Kidney (tissue), 14 donors: ENCODE measurements around the gene DPH3. TPM values are rescaled to one million over a fixed set of nuclear protein-coding genes. Genes with fewer than 3 reads are reported as not detected.

Experiments
- DNase-seq, 5 donors: peaks; one replicate each; pipeline ENCODE4 v3.0.0-alpha.2; 2013 to 2020
- FAIRE-seq: peaks from 2 replicates; lab custom pipeline; 2012; peaks lifted over from hg19 to GRCh38; lab: Jason Lieb, UNC
- H3K27ac ChIP-seq, 2 donors: one replicate each; pipeline ENCODE4 v1.7.0; 2013; ENCODE audit warnings: low read depth in 2 of 2, low read length in 2 of 2, inconsistent platforms in 1 of 2
- H3K27me3 ChIP-seq: one replicate; pipeline ENCODE4 v1.7.1; 2013; ENCODE audit warnings: low read length, inconsistent platforms; ENCODE audit not compliant: control insufficient read depth, insufficient read depth
- H3K36me3 ChIP-seq, 3 donors: one replicate each; pipeline versions ENCODE4 v1.7.0 to v1.7.1; 2013; ENCODE audit warnings: low read length in 3 of 3, control low read depth in 1 of 3, inconsistent platforms in 1 of 3; ENCODE audit not compliant: insufficient read depth in 3 of 3, control insufficient read depth in 2 of 3
- H3K4me1 ChIP-seq, 3 donors: one replicate each; pipeline versions ENCODE4 v1.7.0 to v1.7.1; 2013; ENCODE audit warnings: low read length in 3 of 3, inconsistent platforms in 1 of 3, low read depth in 1 of 3; ENCODE audit not compliant: control insufficient read depth in 2 of 3, insufficient read depth in 2 of 3
- H3K4me3 ChIP-seq, 3 donors: one replicate each; pipeline versions ENCODE4 v1.7.0 to v1.8.1; 2013; ENCODE audit warnings: low read length in 3 of 3, control low read depth in 1 of 3, inconsistent platforms in 1 of 3
- H3K9ac ChIP-seq, 3 donors: one replicate each; pipeline versions ENCODE4 v1.7.0 to v1.7.1; 2013; ENCODE audit warnings: low read length in 3 of 3, control low read depth in 1 of 3, inconsistent platforms in 1 of 3
- H3K9me3 ChIP-seq, 3 donors: one replicate each; pipeline versions ENCODE4 v1.7.0 to v1.7.1; 2013; ENCODE audit warnings: low read length in 3 of 3, control low read depth in 1 of 3, inconsistent platforms in 1 of 3; ENCODE audit not compliant: control insufficient read depth in 2 of 3, insufficient read depth in 1 of 3
- intact Hi-C: fragments of 100-400 bp; cut with DNase I; formaldehyde crosslinking; loops from one replicate; pipeline ENCODE4 v1.11.1; 2022
- polyA plus RNA-seq: library from polyadenylated mRNA; stranded (reverse); fragments of 350-450 nt; fragmentation: Illumina TruSeq; extraction: RNeasy Lipid Tissue Mini Kit (QIAGEN cat#74804); gene quantifications from one replicate; pipeline ENCODE4 v1.2.3, GENCODE V29; 2014; ENCODE audit warnings: low read depth, low replicate concordance; ENCODE audit not compliant: insufficient read depth
- total RNA-seq: library from RNA; stranded (reverse); fragmentation: NEBNext Ultra II Directional; extraction: Animal tissue kit (Norgen Biotek cat#: 25700); gene quantifications from one replicate; pipeline ENCODE4 v1.2.1, GENCODE V29; 2021
- TF ChIP-seq, protein P1 (sequence below): IDR thresholded peaks from 3 replicates; pipeline ENCODE4 v1.5.1; 2012; ENCODE audit warnings: mild to moderate bottlenecking, moderate library complexity, borderline replicate concordance; ENCODE audit not compliant: insufficient read depth; ENCODE audit errors: extremely low read depth
- donor health status: control.
- donor health status: control.
- donor health status: control.
- donor health status: control.
- donor health status: control.
- donor health status: DM: yes; HTN: yes; CAD: no.
- donor health status: Normal renal cell carcinoma (clear cell type).

Gene DPH3
- total and polyA plus RNA-seq, 2 donors from 2014 or later, result 16.3 to 19.3 TPM

DNA sequence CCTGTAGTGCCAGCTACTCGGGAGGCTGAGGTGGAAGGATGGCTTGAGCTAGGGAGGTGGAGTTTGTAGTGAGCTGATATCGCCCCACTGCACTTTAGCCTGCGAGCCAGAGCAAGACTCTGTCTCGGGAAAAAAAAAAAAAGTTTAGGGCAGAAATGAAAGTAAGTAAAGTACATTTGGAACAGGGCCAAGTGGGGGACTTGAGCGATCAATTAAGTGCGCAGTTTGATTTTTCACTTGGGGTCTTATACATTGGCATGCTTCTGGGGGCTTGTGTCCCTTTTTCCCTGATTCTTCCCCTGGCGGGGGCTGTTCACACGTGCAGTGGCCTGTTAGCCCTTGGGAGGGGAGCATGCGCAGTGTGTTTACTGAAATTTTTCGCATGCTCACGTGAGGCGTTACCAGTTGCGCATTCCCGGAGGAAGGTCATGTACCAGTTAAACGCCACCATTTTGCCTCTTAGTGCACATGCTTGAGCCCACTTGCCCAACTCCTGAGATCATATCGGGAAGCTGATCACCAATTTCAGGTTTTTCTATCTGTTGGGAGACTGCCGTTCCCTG, 48.3 kb downstream of the DPH3 start:
- Histone ChIP-seq H3K4me3 (no peak overlapping the region), H3K4me1 (no peaks in the 10 kb centered on the region), H3K36me3 (no peaks in the 10 kb centered on the region), H3K9me3 (no peaks in the 10 kb centered on the region), H3K27me3 (no peaks in the 10 kb centered on the region), H3K27ac (no peak overlapping the region), H3K9ac (no peak overlapping the region)
- DNase-seq, result no peak
- no peak for FAIRE-seq
- TF ChIP-seq, protein P1, sequence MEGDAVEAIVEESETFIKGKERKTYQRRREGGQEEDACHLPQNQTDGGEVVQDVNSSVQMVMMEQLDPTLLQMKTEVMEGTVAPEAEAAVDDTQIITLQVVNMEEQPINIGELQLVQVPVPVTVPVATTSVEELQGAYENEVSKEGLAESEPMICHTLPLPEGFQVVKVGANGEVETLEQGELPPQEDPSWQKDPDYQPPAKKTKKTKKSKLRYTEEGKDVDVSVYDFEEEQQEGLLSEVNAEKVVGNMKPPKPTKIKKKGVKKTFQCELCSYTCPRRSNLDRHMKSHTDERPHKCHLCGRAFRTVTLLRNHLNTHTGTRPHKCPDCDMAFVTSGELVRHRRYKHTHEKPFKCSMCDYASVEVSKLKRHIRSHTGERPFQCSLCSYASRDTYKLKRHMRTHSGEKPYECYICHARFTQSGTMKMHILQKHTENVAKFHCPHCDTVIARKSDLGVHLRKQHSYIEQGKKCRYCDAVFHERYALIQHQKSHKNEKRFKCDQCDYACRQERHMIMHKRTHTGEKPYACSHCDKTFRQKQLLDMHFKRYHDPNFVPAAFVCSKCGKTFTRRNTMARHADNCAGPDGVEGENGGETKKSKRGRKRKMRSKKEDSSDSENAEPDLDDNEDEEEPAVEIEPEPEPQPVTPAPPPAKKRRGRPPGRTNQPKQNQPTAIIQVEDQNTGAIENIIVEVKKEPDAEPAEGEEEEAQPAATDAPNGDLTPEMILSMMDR, result no peak
- intact Hi-C loops, result no loop called here

DNA sequence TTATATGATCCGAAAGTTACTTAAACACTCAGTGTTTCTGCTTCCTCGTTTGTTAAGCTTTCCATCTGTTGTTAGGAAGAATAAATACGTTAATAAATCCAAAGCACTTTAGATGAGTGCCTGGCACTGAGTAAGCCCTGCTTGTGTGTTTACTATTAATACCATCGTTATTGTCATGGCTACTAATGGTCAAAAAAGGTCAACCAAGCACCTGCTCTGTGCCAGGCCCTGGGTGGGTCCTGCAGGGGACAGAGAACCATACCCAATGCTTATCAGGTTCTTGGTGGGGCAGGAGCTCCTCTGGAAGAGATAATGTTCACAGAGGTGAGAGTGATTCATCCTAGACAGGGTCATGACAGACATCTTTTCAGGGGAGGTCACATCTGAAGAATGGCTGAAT, 50.4 kb downstream of the DPH3 start:
- Histone ChIP-seq H3K9ac (no peak overlapping the region), H3K9me3 (no peaks in the 10 kb centered on the region), H3K27ac (no peak overlapping the region), H3K36me3 (no peaks in the 10 kb centered on the region), H3K4me3 (no peak overlapping the region), H3K4me1 (no peaks in the 10 kb centered on the region), H3K27me3 (no peaks in the 10 kb centered on the region)
- TF ChIP-seq, protein P1, result no peak
- FAIRE-seq, result no peak
- intact Hi-C loops, result no loop called here
- DNase-seq, result no peak

- Histone ChIP-seq H3K4me3 (no peak overlapping the region), H3K9me3 (no peaks in the 10 kb centered on the region), H3K27me3 (no peaks in the 10 kb centered on the region), H3K27ac (no peak overlapping the region), H3K4me1 (no peaks in the 10 kb centered on the region), H3K36me3 (no peaks in the 10 kb centered on the region), H3K9ac (no peak overlapping the region)
- intact Hi-C loops, result no loop called here
- TF ChIP-seq, protein P1, result no peak
- DNase-seq, result no peak
- FAIRE-seq, result no peak
Measured at GRCh38 chr3:16211176-16211904, 53.4 kb downstream of the DPH3 start.

Other genes starting within 250 kb of the DPH3 start
- 39.9 TPM for gene GALNT15, start 90.3 kb downstream of the DPH3 start, total RNA-seq
- gene GALNT15, start 90.3 kb downstream of the DPH3 start, polyA plus RNA-seq, result 5.5 TPM
- 17.3 TPM for gene OXNAD1, start 269 bp upstream of the DPH3 start, total RNA-seq
- gene OXNAD1, start 269 bp upstream of the DPH3 start, polyA plus RNA-seq, result 12.7 TPM
- gene RFTN1, start 248.8 kb upstream of the DPH3 start, total RNA-seq, result 34.1 TPM
- 15.3 TPM for gene RFTN1, start 248.8 kb upstream of the DPH3 start, polyA plus RNA-seq